ENCODE measurements around the gene KDM1A.

KDM1A gene

DNA sequence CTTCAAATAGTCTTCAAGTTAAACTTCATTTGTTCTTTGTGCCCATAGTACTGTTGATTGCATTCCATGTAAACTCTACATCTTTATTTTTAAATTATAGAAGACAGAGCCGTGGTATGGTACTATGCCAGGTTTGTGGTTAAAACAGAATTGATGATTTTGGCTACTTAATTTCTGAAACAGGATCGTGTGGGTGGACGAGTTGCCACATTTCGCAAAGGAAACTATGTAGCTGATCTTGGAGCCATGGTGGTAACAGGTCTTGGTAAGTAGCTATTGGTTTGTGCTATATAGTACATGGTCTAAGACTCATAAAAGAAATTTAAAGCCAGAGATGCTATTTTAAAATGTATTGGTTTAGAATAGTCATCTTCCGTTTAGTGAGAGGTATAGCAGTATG lies 38.0 kb downstream of the KDM1A start:
- no peak for FAIRE-seq

DNA sequence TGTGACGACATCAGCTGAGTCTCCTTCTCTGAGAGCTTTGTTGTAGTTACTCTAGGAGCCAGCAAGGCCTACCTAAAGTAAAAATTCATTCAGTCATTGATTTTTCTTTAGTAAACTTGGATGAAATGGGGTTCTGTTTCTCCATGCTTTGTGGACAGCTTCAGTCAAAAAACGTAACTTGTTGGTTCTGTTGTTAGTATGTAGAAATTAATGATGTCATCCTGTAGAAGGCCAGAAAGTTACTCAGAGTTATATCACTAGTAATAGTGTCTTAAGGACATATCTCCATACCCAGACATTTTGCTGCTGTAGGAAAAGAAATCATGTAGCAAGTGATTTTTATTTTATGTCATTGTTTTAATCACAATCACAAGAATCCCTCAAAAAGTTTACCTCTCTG lies 43.0 kb downstream of the KDM1A start:
- FAIRE-seq (no peak), DNase-seq (ENCODE audit: insufficient read length, low spot score) (no peak)
- TF ChIP-seq, protein P1, sequence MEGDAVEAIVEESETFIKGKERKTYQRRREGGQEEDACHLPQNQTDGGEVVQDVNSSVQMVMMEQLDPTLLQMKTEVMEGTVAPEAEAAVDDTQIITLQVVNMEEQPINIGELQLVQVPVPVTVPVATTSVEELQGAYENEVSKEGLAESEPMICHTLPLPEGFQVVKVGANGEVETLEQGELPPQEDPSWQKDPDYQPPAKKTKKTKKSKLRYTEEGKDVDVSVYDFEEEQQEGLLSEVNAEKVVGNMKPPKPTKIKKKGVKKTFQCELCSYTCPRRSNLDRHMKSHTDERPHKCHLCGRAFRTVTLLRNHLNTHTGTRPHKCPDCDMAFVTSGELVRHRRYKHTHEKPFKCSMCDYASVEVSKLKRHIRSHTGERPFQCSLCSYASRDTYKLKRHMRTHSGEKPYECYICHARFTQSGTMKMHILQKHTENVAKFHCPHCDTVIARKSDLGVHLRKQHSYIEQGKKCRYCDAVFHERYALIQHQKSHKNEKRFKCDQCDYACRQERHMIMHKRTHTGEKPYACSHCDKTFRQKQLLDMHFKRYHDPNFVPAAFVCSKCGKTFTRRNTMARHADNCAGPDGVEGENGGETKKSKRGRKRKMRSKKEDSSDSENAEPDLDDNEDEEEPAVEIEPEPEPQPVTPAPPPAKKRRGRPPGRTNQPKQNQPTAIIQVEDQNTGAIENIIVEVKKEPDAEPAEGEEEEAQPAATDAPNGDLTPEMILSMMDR (IDR thresholded peaks at IDR 0.05; ENCODE audit: insufficient read depth, missing control alignments) = no peak

More for the DNA sequence above, 38.0 kb downstream of the KDM1A start:
- TF ChIP-seq, protein P1 (IDR thresholded peaks at IDR 0.05; ENCODE audit: insufficient read depth, missing control alignments) = no peak
- no peak for DNase-seq (ENCODE audit: insufficient read length, low spot score)

DNA sequence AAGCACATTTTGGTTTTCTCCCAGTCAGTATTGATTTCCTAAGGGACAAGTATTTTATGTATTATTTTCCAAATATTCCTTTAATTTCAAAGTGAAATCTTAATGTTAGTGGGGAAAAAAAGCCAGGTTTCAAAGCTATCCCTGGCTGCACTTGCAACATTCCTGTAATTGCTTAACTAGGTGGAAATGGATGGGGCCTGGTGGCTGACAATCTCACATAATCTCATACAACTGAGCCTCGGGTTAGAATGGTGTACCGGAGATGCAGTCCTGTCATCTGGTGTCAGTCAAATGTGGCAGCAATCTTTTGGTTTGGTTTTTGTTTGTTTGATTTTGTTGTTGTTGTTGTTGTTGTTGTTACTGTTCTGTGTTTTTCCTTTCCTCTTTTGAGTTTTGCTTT lies 46.1 kb downstream of the KDM1A start:
- TF ChIP-seq, protein P1 (IDR thresholded peaks at IDR 0.05; ENCODE audit: insufficient read depth, missing control alignments) = no peak
- DNase-seq (ENCODE audit: insufficient read length, low spot score) = no peak
- FAIRE-seq = no peak

DNA sequence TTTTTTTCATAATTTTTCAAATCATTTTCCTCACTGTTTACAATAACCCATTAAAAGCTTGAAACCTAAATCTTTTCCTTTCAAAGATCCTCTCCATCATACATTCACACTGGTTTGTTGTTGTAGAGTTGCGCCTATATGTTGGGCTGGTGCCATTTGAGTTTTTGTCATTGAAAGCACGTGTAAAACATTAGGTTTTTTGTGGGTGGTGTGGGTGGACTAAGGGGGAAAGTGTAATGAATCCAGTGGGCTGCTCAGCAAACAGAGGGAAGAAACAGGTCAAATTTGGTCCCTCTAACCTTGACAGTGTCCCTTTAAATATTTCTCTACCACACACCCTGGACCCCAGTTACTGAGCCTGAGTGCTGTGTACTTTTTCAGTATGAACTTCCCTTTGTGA lies 46.8 kb downstream of the KDM1A start:
- FAIRE-seq = no peak
- DNase-seq (ENCODE audit: insufficient read length, low spot score) = no peak
- TF ChIP-seq, protein P1 (IDR thresholded peaks at IDR 0.05; ENCODE audit: insufficient read depth, missing control alignments) = no peak

DNA sequence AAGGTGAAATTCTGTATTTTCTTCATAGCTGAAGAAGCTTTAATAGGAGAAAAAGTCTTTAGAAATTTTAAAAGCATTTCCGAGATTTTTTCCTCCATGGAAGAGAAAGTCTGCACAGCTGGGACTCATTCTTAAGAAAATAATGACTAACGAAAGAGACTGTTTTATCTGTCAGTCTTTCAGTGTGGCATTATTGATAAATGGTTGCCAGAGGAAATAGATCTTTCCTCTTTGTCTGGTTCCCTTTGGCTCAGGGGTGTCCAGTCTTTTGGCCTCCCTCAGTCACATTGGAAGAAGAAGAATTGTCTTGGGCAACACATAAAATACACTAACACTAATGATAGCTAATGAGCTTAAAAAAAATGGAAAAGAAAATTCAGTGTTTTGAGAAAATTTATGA lies 49.9 kb downstream of the KDM1A start:
- FAIRE-seq (no peak), DNase-seq (ENCODE audit: insufficient read length, low spot score) (no peak)
- TF ChIP-seq, protein P1 (IDR thresholded peaks at IDR 0.05; ENCODE audit: insufficient read depth, missing control alignments) = no peak

DNA sequence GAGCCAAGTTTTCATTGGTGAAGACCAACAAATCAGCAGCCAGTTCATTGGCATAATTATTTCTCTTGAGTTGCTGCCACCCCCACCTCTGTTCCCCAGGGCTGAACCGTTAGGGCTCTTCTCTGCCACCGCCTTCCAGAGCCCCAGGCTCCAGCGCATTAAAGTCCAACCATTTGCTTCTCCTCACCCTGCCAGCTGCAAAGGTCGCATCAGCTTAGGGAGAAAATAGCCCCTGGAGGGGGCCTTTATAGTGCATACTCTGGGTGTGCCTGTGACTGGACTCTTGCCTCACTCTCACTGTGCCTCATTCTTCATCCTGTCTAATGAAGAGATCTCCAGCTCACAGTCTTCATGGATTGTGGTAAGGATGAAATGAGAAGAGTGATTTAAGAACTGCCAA lies 50.4 kb downstream of the KDM1A start:
- TF ChIP-seq, protein P1 (IDR thresholded peaks at IDR 0.05; ENCODE audit: insufficient read depth, missing control alignments) = no peak
- no peak for FAIRE-seq
- no peak for DNase-seq (ENCODE audit: insufficient read length, low spot score)

DNA sequence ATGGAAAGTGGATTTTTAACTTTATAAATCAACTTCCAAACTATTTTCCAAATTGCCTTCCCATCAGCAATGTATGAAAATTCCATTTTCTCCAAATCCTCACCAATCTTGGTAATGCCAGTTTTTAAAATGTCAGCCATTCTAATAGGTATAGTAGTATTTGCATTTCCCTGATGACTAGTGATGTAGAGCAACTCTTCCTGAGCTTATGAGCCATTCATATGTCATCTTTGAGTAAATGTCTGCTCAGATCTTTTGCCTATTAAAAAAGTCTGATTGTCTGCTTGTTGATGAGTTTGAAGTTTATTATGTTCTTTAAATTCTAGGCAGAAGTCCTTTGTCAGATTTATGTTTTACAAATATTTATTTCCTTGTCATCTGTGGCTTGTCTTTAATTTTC lies 54.7 kb downstream of the KDM1A start:
- TF ChIP-seq, protein P1 (IDR thresholded peaks at IDR 0.05; ENCODE audit: insufficient read depth, missing control alignments) = no peak
- no peak for FAIRE-seq
- no peak for DNase-seq (ENCODE audit: insufficient read length, low spot score)

All from D721Med (cell line).